ENCODE data around the gene ISG15.

DNA sequence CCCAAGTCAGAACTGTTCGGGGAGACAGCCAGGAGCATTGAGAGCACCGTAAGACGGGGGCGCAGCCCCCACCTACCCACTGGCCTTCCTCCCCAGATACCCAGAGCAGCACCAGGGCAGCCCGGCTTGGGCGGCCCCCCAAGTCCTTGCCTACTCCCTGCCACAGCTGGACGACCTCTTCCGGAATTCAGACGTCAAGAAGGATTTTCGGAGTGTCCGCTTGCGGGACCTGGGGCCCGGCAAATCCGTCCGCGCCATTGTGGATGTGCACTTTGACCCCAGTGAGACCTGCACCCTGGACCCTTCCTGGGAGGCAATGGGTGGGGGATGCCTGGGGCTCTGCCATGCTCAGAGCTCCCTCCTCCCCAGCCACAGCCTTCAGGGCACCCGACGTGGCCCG, 34.1 kb downstream of the ISG15 start:
- TF ChIP-seq, protein P1, sequence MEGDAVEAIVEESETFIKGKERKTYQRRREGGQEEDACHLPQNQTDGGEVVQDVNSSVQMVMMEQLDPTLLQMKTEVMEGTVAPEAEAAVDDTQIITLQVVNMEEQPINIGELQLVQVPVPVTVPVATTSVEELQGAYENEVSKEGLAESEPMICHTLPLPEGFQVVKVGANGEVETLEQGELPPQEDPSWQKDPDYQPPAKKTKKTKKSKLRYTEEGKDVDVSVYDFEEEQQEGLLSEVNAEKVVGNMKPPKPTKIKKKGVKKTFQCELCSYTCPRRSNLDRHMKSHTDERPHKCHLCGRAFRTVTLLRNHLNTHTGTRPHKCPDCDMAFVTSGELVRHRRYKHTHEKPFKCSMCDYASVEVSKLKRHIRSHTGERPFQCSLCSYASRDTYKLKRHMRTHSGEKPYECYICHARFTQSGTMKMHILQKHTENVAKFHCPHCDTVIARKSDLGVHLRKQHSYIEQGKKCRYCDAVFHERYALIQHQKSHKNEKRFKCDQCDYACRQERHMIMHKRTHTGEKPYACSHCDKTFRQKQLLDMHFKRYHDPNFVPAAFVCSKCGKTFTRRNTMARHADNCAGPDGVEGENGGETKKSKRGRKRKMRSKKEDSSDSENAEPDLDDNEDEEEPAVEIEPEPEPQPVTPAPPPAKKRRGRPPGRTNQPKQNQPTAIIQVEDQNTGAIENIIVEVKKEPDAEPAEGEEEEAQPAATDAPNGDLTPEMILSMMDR (conservative IDR thresholded peaks at IDR 0.05; ENCODE audit: low read length): no peak
- TF ChIP-seq EZH2phosphoT487 (IDR thresholded peaks at IDR 0.05; ENCODE audit: borderline replicate concordance): no peak

Measured in Loucy (cell line).